Head of caudate nucleus (tissue), 42 donors: ENCODE measurements around the gene CYP3A5.
"Not testable (repeated sequence)": the region's sequence is repeated elsewhere in the genome, so short reads cannot be mapped to it uniquely, and the experiment has no call there.

Experiments
- DNase-seq, 42 donors: peaks; one replicate each; pipeline versions ENCODE4 v3.0.0 to v3.0.0-alpha.2; 2020 to 2021; ENCODE audit warnings: mixed read lengths in 7 of 42
- intact Hi-C: fragments of 100-400 bp; cut with DNase I; formaldehyde crosslinking; loops from one replicate; pipeline ENCODE4 v1.15.0; 2022

The CYP3A5 gene

GRCh38 chr7:99648843-99649242 lies 31.0 kb downstream of the CYP3A5 start:
- intact Hi-C loops = no loop called here
- DNase-seq = peak in 23 of 42 donors; percentile 3 to 66 (median 32)

DNA sequence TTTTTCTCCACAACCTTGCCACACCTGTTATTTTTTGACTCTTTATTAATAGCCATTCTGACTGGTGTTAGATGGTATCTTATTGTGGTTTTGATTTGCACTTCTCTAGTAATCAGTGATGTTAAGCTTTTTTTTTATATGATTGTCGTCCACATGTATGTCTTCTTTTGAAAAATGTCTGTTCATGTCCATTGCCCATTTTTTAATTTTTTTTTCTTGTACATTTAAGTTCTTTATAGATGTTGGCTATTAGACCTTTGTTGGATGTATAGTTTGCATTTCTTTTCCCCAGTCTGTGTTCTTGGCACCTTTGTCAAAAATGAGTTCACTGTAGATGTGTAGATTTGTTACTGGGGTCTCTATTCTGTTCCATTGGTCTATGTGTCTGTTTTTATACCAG lies 34.2 kb downstream of the CYP3A5 start:
- no peak for DNase-seq
- intact Hi-C loops = no loop called here

DNA sequence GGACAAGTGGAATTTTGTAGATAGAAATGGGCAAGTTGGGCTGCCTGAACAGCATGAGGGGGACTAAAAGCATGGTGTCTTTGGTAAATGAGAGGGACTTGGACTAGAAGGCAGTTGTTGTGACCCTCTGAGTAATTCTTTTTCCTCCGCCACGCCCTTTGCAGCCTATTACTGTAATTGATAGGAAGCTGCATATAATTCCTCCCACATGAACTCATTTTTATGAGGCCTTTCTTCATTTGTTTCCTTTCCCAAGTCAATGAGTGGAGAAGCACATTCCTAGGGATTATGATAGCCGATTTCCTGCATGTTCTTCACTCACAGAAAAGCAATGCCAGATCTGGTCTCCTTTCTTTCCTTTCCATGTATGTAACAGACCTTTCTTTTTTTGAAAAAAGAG lies 35.4 kb downstream of the CYP3A5 start:
- no peak for DNase-seq
- intact Hi-C loops = no loop called here

- intact Hi-C loops = no loop called here
- no peak for DNase-seq
These were observed 36.3 kb downstream of the CYP3A5 start for GRCh38 chr7:99643464-99643863.

- intact Hi-C loops = no loop called here
- DNase-seq = no peak
These were observed 37.8 kb downstream of the CYP3A5 start for GRCh38 chr7:99642027-99642426.

- DNase-seq = no peak
- intact Hi-C loops = no loop called here
These were observed 40.5 kb downstream of the CYP3A5 start for GRCh38 chr7:99639267-99639666.

DNA sequence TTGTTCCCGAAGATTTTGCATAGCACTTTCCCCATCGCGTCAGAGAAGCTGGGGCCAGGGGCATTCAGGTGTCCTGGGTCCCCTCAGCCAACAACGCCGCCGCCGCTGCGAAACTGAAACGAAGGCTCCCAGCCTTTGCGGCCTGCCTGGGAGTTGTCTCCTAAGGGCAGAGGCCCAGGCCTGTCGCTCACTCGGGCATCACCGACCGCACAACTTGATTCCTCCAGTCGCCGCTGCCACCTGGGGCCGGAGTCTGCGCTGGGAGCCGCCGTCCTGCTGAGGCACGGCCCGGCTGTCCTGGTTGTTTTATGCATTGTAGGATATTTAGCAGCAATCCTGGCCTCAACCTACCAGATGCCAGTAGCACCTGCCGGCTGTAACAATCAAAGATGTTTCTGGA lies 41.1 kb downstream of the CYP3A5 start:
- intact Hi-C loops = no loop called here
- DNase-seq = no peak

DNA sequence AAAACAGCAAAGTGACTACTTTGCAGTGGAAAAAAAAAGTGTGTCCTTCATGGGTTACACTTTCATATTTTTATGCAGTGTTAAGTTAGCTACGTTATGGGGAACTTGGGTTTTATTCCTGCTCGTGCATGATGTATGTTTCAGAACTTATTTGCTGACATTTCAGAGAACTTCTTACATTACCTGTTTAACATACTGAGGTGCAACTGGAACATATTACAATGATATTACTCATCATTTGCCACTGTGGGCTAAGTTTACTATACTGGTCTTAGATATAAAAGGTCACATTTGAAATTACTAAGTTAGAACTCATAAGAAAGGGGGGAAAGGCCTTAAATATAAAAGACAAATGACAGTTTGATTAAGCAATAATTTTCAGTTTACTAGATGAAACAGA lies 42.4 kb downstream of the CYP3A5 start:
- intact Hi-C loops = not testable (repeated sequence)

DNA sequence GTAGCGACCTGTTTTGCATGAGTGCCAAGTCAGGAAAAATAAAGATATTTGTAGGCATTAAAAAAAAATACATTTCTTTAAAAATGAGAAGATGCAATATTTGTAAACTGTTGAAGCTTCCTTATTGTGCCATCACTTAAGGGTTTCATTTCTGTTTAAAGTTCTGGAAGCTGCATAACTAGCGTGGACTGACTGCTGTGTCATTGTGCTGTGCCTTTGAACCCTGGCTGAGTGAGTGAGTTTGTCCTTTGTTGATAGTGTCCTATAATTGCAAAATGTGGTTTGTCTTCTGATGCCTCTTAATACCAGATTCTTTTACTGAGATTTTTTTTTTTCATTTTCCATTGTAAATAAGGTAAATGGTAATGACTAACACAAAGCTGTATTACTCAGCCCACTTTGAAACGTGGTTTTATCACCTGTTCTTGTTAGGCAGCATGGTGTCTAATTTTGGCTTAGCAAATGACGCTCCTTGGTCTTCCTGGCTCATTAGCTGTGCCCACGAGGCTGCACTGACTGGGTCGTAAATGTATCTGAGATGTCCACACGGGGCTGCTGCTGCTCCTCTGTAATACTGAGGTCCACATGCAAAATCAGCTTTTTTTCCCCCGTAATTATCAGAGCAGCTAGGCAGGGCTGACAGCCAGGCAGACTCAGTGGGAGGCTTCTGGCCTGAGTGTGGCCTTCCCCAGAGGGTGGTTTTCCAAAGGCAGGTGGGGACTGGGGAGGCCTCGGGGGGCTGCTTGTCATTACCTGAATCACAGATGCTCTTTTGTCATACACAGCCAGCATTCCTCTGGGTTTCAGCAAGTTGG lies 48.3 kb downstream of the CYP3A5 start:
- peak in 19 of 42 donors; percentile 8 to 52 (median 29) for DNase-seq
- intact Hi-C loops = no loop called here

More for the DNA sequence above, 42.4 kb downstream of the CYP3A5 start:
- DNase-seq = not testable (repeated sequence)

- DNase-seq = no peak
- intact Hi-C loops = no loop called here
These were observed 50.2 kb downstream of the CYP3A5 start for GRCh38 chr7:99629643-99630042.

DNA sequence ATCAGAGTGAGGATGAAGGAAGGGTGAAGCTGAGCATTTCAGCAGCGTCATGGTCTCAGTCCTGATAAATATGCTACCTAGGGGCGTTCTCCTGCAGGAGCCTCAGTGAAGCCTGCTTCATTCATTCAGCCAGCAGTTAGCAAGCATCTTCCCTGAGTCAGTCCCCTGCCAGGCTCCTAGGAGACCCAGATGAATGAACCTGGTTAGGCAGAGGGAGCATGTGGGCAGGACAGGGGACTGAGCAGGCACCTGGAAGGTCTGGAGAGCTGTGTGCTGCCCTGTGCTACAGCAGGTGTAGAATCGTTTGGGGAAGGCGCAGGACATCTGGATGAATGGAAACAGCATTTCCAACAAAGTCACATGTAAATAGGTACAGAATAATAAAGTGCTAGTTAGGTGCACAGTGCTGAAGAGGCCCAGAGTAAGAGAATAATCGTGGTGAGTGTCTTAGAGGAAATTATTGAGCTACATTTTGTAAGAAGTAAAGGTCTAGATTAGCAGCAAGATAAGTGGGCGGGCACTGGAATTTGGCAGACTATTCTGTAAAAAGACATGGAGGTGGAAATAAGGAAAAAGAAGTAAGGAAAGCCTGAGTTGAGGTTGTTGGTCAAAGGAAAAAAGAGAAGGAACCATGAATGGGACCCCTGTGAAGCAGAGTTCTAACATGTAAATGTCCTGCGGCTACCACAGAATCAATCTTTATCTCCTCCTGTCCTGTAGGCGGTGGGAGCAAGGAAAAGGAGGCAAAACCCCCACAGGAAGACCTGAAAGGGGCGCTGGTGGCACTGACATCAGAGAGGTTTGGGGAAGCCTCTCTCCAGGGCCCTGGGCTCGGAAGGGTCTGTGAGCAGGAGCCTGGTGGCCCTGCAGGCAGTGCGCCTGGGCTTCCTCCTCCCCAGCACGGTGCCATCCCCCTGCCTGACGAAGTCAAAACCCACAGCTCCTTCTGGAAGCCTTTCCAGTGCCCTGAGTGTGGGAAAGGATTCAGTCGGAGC lies 51.0 kb downstream of the CYP3A5 start:
- intact Hi-C loops = no loop called here
- peak in 17 of 42 donors; percentile 14 to 71 (median 37) for DNase-seq

- DNase-seq = no peak
These were observed 52.3 kb downstream of the CYP3A5 start for GRCh38 chr7:99627513-99627912.

DNA sequence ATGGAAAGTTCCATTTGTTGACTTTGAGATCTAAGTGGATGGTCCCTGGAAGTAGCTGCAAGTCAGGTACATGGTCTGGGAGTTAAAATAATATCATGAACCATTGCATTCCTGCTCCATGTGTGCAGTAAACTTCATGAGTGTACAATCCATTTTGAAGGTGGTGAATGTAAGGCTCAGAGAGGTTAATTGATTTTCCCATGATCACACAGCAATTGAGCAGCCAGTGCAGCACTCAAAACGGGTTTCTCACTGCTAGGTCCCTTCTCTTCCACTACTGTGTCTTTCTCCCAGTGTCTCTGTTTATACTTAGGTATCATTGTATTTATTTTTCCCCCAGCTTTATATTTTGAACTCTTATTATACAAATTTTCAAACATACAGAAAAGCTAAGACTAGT lies 53.1 kb downstream of the CYP3A5 start:
- intact Hi-C loops = no loop called here
- no peak for DNase-seq

More at GRCh38 chr7:99627513-99627912, 52.3 kb downstream of the CYP3A5 start:
- intact Hi-C loops = no loop called here

DNA sequence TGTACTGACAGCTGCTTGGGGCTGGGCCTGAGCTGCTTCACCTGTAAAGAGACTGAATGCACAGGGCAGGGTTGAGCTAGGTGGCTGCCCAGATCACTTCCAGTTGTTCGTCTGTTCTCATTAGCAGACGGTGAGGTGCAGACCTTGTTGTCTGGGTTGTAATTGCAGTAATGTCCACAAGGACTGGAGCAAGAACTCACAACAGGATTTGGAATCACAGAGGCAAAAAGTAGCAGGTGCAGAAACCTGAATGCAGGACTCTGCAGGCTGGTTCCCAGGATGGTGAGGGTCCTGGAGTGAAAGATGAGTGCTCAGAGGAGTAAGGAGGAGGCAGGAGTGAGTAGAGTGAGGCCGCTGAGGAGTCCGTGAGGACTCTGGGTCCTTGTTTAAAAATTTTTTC lies 53.8 kb downstream of the CYP3A5 start:
- intact Hi-C loops = no loop called here
- DNase-seq = no peak

DNA sequence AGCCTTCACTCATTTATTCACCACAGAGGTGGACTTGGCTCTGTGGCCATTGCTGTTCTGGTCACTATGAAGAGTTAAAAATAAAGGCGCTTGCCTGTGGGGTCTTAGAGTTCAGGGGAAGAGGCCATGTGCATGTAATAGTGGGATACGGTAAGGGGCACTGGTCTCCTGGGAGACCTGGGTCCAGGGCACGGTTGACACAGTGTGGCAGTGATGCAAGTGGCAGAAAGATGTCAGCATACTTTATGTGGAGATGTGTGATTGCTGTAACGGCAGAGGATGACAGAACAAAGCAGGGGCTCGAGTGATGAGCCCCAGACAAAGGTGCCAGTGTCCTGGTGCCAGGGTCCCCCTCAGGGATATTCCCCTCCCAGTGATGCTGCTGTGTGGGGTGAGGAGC lies 54.5 kb downstream of the CYP3A5 start:
- intact Hi-C loops = no loop called here
- DNase-seq = no peak

DNA sequence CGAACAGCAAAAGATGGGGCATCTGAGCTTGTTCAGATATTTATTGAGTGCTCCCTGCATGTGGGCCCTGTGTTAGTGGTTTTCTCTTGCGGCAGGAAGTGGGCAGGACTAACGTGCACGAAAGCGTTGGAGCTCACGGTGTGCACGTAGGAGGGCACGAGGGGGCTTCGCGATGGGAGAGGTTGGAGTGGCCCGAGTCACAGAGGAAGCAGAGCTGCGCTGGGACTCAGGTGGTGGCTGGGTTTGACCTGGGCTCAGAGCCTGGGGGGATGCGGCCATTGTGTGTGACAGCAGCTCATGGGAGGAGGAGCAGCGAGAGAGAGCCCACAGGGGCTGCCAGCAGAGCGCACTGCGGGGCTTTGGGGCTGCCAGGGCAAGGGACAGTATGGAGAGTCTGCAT lies 55.3 kb downstream of the CYP3A5 start:
- intact Hi-C loops = no loop called here
- DNase-seq = no peak

- peak in 8 of 42 donors; percentile 13 to 51 (median 26) for DNase-seq
- intact Hi-C loops = no loop called here
These were observed 55.9 kb downstream of the CYP3A5 start for GRCh38 chr7:99623702-99624447.

GRCh38 chr7:99623091-99623693 lies 56.6 kb downstream of the CYP3A5 start:
- intact Hi-C loops = no loop called here
- DNase-seq = no peak

GRCh38 chr7:99622596-99622995 lies 57.2 kb downstream of the CYP3A5 start:
- intact Hi-C loops = no loop called here
- DNase-seq = no peak
